Fibroblast of gingiva (primary cell): ENCODE measurements around the gene STRAP.
"Not testable (repeated sequence)": the region's sequence is repeated elsewhere in the genome, so short reads cannot be mapped to it uniquely, and the experiment has no call there.

Experiments
- DNase-seq: peaks from one replicate; pipeline ENCODE4 v3.0.0-alpha.2; 2011; ENCODE audit warnings: low read depth

STRAP gene

GRCh38 chr12:15873556-15873955 lies 8.6 kb upstream of the STRAP start:
- no peak for DNase-seq

DNA sequence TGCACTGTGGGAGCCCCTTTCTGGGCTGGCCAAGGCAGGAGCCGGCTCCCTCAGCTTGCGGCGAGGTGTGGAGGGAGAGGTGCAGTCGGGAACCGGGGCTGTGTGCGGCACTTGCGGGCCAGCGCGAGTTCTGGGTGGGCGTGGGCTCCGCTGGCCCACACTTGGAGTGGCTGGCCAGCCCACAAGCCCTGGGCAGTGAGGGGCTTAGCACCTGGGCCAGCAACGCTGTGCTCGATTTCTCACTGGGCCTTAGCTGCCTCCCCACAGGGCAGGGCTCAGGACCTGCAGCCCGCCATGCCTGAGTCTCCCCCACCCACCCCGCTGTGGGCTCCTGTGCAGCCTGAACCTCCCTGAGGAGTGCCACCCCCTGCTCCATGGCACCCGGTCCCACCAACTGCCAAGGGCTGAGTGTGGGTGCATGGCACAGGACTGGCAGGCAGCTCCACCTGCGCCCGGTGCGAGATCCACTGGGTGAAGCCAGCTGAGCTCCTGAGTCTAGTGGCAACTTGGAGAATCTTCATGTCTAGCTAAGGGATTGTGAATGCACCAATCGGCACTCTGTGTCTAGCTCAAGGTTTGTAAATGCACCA lies 7.5 kb upstream of the STRAP start:
- DNase-seq, result not testable (repeated sequence)

GRCh38 chr12:15875863-15876262 lies 6.3 kb upstream of the STRAP start:
- DNase-seq, result no peak

- no peak for DNase-seq
Observed at GRCh38 chr12:15879413-15879812, 2.8 kb upstream of the STRAP start.

DNA sequence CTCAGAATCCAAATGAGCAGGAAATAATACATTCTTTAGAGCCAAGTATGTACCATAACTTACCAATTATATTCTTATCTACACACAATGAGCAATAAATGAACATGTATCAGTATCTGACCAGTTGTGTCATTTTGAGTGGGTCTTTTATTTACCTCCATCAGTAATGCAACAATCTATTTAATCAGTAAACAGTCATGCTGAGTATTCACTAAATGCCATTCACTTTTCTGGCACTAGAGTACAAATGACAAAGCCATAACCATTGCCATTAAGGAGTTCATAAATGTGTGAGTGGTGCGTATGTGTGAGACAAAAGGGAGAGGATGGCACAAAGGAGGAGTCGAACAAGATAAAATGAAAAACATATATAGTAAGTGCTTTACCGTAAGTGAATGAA lies 1.5 kb upstream of the STRAP start:
- no peak for DNase-seq

DNA sequence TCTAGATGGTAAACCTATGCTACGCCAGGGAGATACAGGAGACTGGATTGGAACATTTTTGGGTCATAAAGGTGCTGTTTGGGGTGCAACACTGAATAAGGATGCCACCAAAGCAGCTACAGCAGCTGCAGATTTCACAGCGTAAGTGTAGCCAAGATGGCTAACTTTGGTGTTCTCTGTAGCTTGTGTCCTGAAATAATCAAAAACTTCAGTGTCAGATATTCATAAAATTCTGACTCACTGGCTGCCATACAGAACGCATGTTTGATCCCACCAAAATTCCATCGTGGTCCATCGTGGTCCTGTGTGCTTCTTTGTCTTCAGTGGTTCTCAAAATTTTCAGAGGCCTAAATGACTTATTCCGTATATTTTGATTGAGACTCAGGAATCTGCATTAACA lies 1.3 kb downstream of the STRAP start:
- no peak for DNase-seq

DNA sequence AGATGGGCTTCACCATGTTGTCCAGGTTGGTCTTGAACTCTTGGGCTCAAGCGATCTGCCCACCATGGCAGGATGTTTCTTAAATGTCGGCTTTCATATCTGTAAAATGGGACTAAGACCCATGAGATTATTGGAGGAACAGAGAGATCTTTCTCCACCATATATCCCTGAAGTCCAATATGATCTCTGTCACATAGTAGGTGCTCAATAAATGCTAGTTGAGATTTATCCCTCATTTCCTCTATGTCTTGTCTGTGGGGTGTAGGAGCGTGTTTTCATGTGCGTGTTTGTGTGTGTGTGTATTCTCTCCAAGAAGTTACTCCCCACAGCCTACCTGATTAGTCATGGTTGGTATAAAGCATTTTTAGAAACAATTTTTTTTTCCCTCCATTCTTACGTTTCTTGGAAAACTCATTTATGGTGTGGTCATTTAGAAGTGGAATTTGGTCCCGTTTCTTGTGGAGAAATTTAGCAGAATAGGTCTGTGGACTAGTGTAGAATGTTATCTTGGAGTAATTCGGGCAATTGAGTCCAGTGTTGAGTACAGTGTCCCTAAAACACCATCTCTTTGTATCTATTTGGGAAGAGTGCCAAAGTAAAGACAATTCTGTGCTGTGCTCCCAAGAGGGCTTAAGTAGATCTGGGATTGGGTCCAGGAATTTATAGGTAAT lies 4.3 kb downstream of the STRAP start:
- no peak for DNase-seq

DNA sequence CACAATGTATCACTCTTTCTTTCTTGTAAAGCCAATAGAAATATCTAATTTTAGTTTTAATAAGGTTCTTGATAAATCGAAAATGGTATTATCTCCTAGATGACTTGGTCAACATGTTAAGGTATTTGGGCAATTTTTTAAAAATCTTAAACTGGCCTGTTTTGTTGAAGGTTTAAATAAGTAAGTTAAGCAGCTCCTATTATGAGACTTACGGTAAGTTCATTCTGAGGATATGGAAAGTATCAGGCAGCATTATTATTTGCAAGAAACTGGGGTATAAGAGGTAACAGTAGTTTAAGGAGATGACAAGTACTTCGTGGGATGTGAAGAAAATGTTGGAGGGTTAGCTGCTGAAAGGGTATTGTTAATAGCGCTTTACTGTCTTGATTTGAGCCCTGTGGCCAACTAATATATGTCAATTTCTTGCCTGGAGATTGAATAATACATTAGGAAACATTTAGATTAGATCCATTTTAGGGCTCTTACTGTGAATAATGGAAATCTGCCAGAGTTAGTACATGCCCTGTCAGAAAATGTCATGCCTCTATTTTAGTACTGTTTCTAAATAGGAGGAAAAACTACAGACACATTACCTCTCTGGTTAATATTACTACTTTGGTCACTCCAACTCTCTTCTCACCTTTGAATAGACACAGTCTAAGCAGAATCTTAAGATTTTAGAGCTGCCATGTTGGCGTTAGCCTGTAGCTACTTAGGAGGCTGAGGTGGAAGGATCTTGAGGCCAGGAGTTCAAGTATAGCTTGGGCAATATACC lies 5.0 kb downstream of the STRAP start:
- DNase-seq, result no peak

DNA sequence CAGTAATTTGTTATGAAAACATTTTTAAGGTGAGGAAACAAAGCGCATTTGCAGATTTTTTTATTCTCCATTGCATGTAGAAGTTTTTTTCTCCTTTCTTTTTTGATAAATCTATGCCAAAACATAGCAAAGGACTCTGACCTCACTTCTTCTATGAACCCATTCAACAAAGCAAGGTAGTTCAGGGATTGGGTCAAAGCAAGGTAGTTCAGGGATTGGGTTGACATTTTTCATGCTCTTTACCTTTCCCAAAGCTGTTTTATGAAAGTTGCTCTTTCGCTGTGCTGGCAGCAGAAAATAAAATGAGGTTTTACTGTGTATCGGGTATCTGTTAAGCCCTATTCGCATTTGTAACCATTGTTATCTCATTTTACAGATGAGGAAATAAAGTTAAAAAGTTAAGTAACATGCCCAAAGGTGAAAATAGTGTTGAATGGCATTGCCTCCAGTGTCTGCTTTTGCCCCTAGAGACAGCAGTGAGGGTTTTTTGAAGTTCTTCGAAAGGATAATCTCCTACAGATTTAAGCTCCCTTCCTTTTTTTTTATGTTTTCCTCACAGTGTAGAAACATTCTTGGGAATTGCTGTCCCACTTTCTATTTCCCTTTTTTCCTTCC lies 10.6 kb downstream of the STRAP start:
- DNase-seq, result no peak

GRCh38 chr12:15893260-15893659 lies 11.1 kb downstream of the STRAP start:
- DNase-seq, result no peak

- DNase-seq, result no peak
Observed at GRCh38 chr12:15896867-15897266, 14.7 kb downstream of the STRAP start.

- DNase-seq, result peak; percentile 31
Observed at GRCh38 chr12:15897433-15897832, 15.2 kb downstream of the STRAP start.

- no peak for DNase-seq
Observed at GRCh38 chr12:15899282-15899870, 17.2 kb downstream of the STRAP start.

DNA sequence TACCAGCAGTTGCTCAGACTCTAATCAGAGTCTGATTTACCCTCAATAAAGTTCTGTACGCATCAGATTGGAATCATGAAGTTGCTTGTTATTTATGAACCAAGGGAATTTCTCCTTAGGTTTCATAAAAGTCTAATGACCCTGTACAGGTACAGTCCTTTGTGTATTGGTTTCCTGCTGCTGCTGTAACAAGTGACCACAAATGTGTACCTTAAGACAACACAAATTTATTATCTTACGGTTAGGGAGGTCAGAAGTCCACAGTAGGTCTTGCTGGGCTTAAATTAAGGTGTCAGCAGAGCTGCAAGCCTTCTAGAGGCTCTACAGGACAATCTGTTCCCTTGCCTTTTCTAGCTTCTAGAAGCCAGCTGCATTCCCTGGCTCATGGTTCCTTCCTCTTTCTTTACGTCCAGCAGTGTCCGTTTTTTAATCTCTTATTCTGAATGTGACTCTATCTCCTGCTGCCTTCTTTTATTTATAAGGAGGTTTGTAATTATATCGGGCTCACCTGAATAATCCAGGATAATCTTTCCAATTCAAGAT lies 22.3 kb downstream of the STRAP start:
- no peak for DNase-seq

- DNase-seq, result no peak
Observed at GRCh38 chr12:15910468-15910863, 28.3 kb downstream of the STRAP start.

DNA sequence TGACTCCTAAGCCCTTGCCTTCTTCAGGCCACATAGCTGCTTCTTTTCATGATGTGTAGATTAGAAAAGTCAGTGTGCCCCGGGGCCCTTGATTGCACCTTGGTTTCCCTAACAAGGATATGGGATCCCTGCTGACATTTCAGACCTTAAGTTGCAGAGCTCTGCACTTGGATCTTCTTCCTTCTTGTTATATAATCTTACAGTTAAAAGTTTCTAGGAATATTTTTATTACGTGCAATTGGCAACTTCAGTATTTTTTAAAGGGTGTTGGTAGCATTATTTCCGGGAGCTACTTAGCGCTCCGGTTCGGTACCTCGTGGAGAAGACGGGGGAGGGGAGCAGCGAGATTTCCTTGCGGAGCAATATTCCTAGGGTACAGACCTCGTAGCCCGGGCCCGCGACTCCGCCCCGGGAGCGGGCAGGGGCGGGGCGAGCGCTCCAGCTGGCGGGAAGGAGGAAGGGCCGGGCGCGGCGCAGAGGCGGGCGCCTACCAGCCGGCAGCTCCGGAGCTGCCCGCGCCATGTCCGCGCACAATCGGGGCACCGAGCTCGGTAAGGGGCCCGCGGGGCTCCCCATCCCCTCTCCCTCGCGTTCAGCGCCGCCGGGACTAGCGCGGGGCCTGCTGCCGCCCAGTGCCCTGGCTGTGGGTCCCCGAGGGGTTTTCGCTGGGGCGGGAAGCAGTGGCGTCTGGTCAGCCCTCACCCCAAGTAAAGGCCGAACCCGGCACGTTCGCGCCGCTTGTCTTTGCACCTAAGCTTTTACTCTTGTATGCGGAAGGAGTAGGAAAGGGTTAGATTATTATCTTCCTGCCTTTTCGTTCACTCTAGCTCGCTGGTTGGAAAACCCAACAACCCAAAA lies 28.9 kb downstream of the STRAP start, which contains the start of gene DERA:
Gene DERA (plus strand): TSS at position 469 of the 858 bp plus-strand sequence. CDS start 52 bp downstream, at position 521.
- DNase-seq, result peak; percentile 72

- DNase-seq, result not testable (repeated sequence)
Observed at GRCh38 chr12:15911931-15912330, 29.7 kb downstream of the STRAP start.

DNA sequence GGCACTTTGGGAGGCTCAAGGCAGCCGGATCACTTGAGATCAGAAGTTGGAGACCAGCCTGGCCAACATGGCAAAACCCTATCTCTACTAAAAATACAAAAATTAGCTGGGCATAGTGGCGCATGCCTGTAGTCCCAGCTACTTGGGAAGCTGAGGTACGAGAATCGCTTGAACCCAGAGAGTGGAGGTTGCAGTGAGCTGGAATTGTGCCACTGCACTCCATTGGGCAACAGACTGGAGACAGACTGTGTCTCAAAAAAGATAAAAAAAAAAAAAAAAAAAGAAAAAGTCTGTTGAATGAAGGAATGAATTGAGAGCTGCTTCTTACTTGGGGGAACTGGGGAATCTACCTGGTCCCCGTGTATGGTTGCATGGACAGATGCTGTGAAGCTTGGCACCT lies 31.9 kb downstream of the STRAP start:
- not testable (repeated sequence) for DNase-seq

- DNase-seq, result no peak
Observed at GRCh38 chr12:15918066-15918465, 35.9 kb downstream of the STRAP start.

GRCh38 chr12:15919418-15919817 lies 37.2 kb downstream of the STRAP start:
- no peak for DNase-seq

- no peak for DNase-seq
Observed at GRCh38 chr12:15924956-15925355, 42.8 kb downstream of the STRAP start.
